K562 (cell line): Measurements from ENCODE around the gene ZFR2. TPM values are rescaled to one million over a fixed set of nuclear protein-coding genes. Genes with fewer than 3 reads are reported as not detected.

Source experiments
- ATAC-seq: fragments of 200-7000 bp; cut with Tn5 transposase; 3 replicates; pipeline ENCODE4 v1.9.1; 2020; ENCODE audit warnings: moderate library complexity
- BruUV-seq: library from RNA; stranded (reverse); fragments of 400-500 nt; replicated peaks from 2 replicates; lab custom pipeline; 2021; lab: Mats Ljungman, UMichigan
- CTCF ChIA-PET: fragments of 300-600 bp; formaldehyde crosslinking; extraction: SDS; loops from one replicate; lab custom pipeline; 2021; ENCODE audit warnings: low intra/inter-chr PET ratio; lab: Yijun Ruan, JAX
- POLR2A ChIA-PET: fragments of 300-600, 350-650 bp; sonication (Branson Sonifier 250); formaldehyde crosslinking; extraction: SDS; loops from one replicate; lab custom pipeline; 2021; ENCODE audit warnings: antibody characterized with exemption, inconsistent platforms; lab: Yijun Ruan, JAX
- DNase-seq, 4 experiments: peaks; one replicate each; pipeline versions ENCODE4 v3.0.0 to v3.0.0-alpha.2; 2011 to 2018; ENCODE audit warnings: low spot score in 3 of 4, mixed read lengths in 3 of 4; ENCODE audit errors: extremely low read depth in 1 of 4
- FAIRE-seq: peaks from 2 replicates; lab custom pipeline; 2011; peaks lifted over from hg19 to GRCh38; lab: Jason Lieb, UNC
- H2AFZ ChIP-seq: 2 replicates; pipeline ENCODE4 v1.6.0; 2011; ENCODE audit warnings: low read depth, low read length, control low read depth, inconsistent platforms
- H3K27ac ChIP-seq: fragments of 200-600 bp; 3 replicates; pipeline ENCODE4 v1.8.0; 2011; ENCODE audit warnings: low read depth, mild to moderate bottlenecking, control low read depth, inconsistent platforms, low read length, moderate library complexity, mixed read lengths; ENCODE audit errors: extremely low read depth
- H3K27me3 ChIP-seq, 2 experiments: fragments of 300-600 bp in 1 of 2; 2 replicates in 1 of 2; 3 replicates in 1 of 2; pipeline versions ENCODE4 v1.6.0 to v1.8.0; 2011; ENCODE audit warnings: inconsistent platforms in 2 of 2, low read length in 2 of 2, mild to moderate bottlenecking in 1 of 2, mixed read lengths in 1 of 2, moderate library complexity in 1 of 2; ENCODE audit not compliant: control insufficient read depth in 2 of 2, insufficient read depth in 2 of 2
- H3K36me3 ChIP-seq: fragments of 300-600 bp; 3 replicates; pipeline ENCODE4 v1.8.0; 2011; ENCODE audit warnings: mild to moderate bottlenecking, low read length, inconsistent platforms; ENCODE audit not compliant: control insufficient read depth, insufficient read depth
- H3K4me1 ChIP-seq, 2 experiments: fragments of 200-600 bp in 1 of 2; replicated peaks in 1 of 2; 2 replicates in 1 of 2; 3 replicates in 1 of 2; pipeline versions ENCODE4 v1.5.1 to v1.8.0; 2011; ENCODE audit warnings: inconsistent platforms in 2 of 2, low read length in 2 of 2, mild to moderate bottlenecking in 1 of 2, mixed read lengths in 1 of 2, moderate library complexity in 1 of 2; ENCODE audit not compliant: control insufficient read depth in 2 of 2, insufficient read depth in 2 of 2
- H3K4me2 ChIP-seq: 2 replicates; pipeline ENCODE4 v1.6.1; 2011; ENCODE audit warnings: low read length, control low read depth, inconsistent platforms, mixed read lengths; ENCODE audit not compliant: insufficient read depth
- H3K4me3 ChIP-seq: fragments of 200-600 bp; sonication (generic), shearing (Covaris generic); 2 replicates; pipeline ENCODE4 v1.5.1; 2016; ENCODE audit warnings: control low read depth, inconsistent platforms
- H3K79me2 ChIP-seq: fragments of 200-600 bp; 3 replicates; pipeline ENCODE4 v1.8.0; 2011; ENCODE audit warnings: low read length, inconsistent platforms; ENCODE audit not compliant: control insufficient read depth, insufficient read depth
- H3K9ac ChIP-seq, 2 experiments: 2 replicates each; pipeline versions ENCODE4 v1.6.0 to v1.6.1; 2011; ENCODE audit warnings: low read depth in 2 of 2, low read length in 2 of 2, control low read depth in 1 of 2, inconsistent platforms in 1 of 2, mild to moderate bottlenecking in 1 of 2, mixed read lengths in 1 of 2; ENCODE audit not compliant: insufficient read depth in 1 of 2
- H3K9me1 ChIP-seq: one replicate; pipeline ENCODE4 v1.6.0; 2011; ENCODE audit warnings: inconsistent platforms, mild to moderate bottlenecking, low read length, moderate library complexity; ENCODE audit not compliant: control insufficient read depth, insufficient read depth
- H3K9me3 ChIP-seq: replicated peaks from 2 replicates; pipeline ENCODE4 v1.5.1; 2011; ENCODE audit warnings: low read depth, low read length, inconsistent platforms; ENCODE audit not compliant: control insufficient read depth, insufficient read depth
- H4K20me1 ChIP-seq: replicated peaks from 2 replicates; pipeline ENCODE4 v1.6.1; 2011; ENCODE audit warnings: low read length, inconsistent platforms, mixed read lengths; ENCODE audit not compliant: control insufficient read depth, insufficient read depth
- KLF1 ChIP-seq: fragments of 450-650 bp; IDR thresholded peaks from 2 replicates; pipeline ENCODE4 v1.6.1; 2016; ENCODE audit warnings: missing genetic modification characterization, missing compliant biosample characterization
- MCM7 ChIP-seq, 2 experiments: fragments of 450-650 bp; IDR thresholded peaks; 2 replicates each; pipeline ENCODE4 v1.6.1; 2016 to 2018
- PHTF2 ChIP-seq: fragments of 250-450 bp; sonication (Bioruptor Pico); IDR thresholded peaks from 2 replicates; pipeline ENCODE4 v1.5.0; 2021; ENCODE audit warnings: mild to moderate bottlenecking
- ZBTB7A ChIP-seq: IDR thresholded peaks from 2 replicates; pipeline ENCODE4 v1.6.1; 2011; ENCODE audit warnings: low read depth, mild to moderate bottlenecking, low read length, moderate library complexity, borderline replicate concordance; ENCODE audit not compliant: control insufficient read depth
- ZC3H8 ChIP-seq: fragments of 450-650 bp; IDR thresholded peaks from 2 replicates; pipeline ENCODE4 v1.6.1; 2017
- WGBS: fragments of 100-300 bp; shearing (Covaris generic); methylation state at CpG from one replicate; pipeline ENCODE4 v1.1.6; 2016; ENCODE audit warnings: low coverage, mixed read lengths; ENCODE audit not compliant: insufficient coverage; ENCODE audit errors: missing lambda C conversion rate; 5-methylcytosine and 5-hydroxymethylcytosine counted together
- in situ Hi-C: fragments of 300-500 bp; cut with MboI; formaldehyde crosslinking; loops from 4 replicates; pipeline ENCODE4 v1.15.0; 2018; ENCODE audit warnings: inconsistent platforms, mixed read lengths
- intact Hi-C: fragments of 100-400 bp; cut with micrococcal nuclease; formaldehyde crosslinking; loops from 2 replicates; pipeline ENCODE4 v1.14.2; 2022
- polyA plus RNA-seq, 8 experiments: library from polyadenylated mRNA; depleted of rRNA in 4 of 8; stranded (reverse) in 5 of 8; unstranded in 3 of 8; fragments of >200 nt; fragmentation: Nextera tagmentation in 2 of 8; fragmentation: Illumina TruSeq in 1 of 8; extraction: Ambion mirVana in 2 of 8; extraction: Trizol in 1 of 8; gene quantifications; 2 replicates each; pipeline versions ENCODE4 v1.2.1 to v1.2.3, GENCODE V29; 2011 to 2014; ENCODE audit warnings: inconsistent platforms in 1 of 8, missing spikeins in 1 of 8
- total RNA-seq, 7 experiments: library from RNA; depleted of rRNA in 6 of 7; stranded (reverse); fragments of >200 nt in 6 of 7; fragmentation: Illumina TruSeq in 2 of 7; extraction: Trizol in 2 of 7; gene quantifications; 2 replicates each; pipeline versions ENCODE4 v1.2.1 to v1.2.3, GENCODE V29; 2011 to 2021; ENCODE audit warnings: low replicate concordance in 1 of 7
- TF ChIP-seq, protein P1 (sequence below), 2 experiments: fragments of 450-650 bp in 1 of 2; sonication (generic) in 1 of 2; formaldehyde crosslinking in 1 of 2; IDR thresholded peaks; 2 replicates each; pipeline versions ENCODE4 v1.7.1 to v1.9.0; 2016 to 2022; ENCODE audit warnings: inconsistent platforms in 1 of 2, mild to moderate bottlenecking in 1 of 2, missing genetic modification reagents in 1 of 2
- TF ChIP-seq, protein P2 (sequence below): fragments of 450-650 bp; formaldehyde crosslinking; IDR thresholded peaks from 2 replicates; pipeline ENCODE4 v1.4.0; 2020; ENCODE audit warnings: mild to moderate bottlenecking
- TF ChIP-seq, protein P3 (sequence below): sonication (generic); formaldehyde crosslinking; IDR thresholded peaks from 2 replicates; pipeline ENCODE4 v1.8.1; 2023; ENCODE audit warnings: mild to moderate bottlenecking, missing genetic modification reagents

The ZFR2 gene
- total and polyA plus RNA-seq, 9 of the 15 experiments (the other 6 are each of a cell fraction or from before 2014, with no cell fraction given), result 0.03 to 0.59 (median 0.07) TPM; not detected in 6

DNA sequence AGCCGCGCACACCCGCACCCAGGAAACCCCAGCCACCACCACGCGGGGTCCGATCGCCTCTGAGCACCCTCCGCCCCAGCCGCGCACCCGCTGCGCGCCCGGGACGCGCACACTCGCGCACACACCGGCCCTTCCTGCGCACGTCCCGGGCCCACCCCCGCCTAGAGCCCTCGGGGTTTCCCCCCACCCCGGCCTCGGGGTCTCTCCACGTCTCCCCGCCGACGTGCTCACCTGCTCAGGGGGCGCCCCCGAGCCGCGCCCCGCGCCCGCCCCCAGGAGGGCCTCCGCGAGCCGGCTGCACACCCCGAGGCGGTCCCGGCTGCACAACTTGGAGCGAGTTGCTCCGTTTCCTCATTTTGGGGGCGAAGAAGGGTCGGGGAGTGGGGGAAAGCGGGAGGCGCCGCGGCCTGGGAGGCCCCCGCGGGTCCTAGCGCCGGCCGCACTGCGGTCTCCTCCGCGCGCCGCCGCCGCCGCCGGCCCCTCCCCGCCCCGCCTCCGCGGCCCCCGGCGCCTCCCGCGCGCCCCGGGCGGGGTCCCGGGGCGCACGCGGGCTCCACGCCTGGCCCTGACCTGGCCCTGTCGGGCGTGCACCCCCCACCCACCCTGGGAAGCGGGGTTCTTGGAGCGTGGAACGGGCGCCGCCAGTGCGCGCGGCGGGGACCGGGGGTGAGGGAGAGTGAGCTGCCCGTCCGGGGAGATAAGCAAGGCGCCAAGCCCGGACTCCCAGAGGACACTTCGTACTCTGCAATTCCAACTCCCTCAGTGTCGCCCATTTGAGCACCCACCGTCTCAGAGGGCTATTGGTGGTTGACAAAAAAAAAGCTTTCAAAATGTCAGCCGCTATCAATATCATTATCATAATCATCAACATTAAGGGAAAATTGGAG is 82.7 kb downstream of the ZFR2 start, which contains the start of gene MATK:
MATK (minus strand) TSS at position 444 of the 887 bp plus-strand sequence. CDS start 1,246 bp downstream, outside the sequence.
- Histone ChIP-seq H2AFZ (peak within 1 kb of the TSS; percentile 85), H3K9me3 (peaks cover 19% of the 10 kb centered on the region), H3K4me3 (peak within 1 kb of the TSS; percentile 97), H3K4me2 (peak within 1 kb of the TSS; percentile 77), H3K4me1 (peaks cover 0 to 36% of the 10 kb centered on the region in 2 experiments; a peak in 2 of 5 replicates), H3K36me3 (peaks cover 28% of the 10 kb centered on the region; the same call in 2 of the 3 replicates), H3K9me1 (no peaks in the 10 kb centered on the region), H4K20me1 (no peaks in the 10 kb centered on the region), H3K27me3 (peaks cover 0 to 9% of the 10 kb centered on the region in 2 experiments; a peak in 1 of 5 replicates), H3K9ac (peak within 1 kb of the TSS; percentile 72 to 97), H3K79me2 (peaks cover 18% of the 10 kb centered on the region), H3K27ac (peak within 1 kb of the TSS; percentile 88)
- CTCF ChIA-PET, result no interaction called here
- DNase-seq (peak; percentile 63 to 87 (median 81)), FAIRE-seq (peak; percentile 73), ATAC-seq (peak; percentile 82)
- no TSS peak for BruUV-seq
- intact Hi-C loops, result loop anchor here (10.0 kb wide), 1 partner anchor 59 kb away; no protein-coding TSS in a partner anchor
- WGBS, result 2% methylated on average over 65 of the region's 101 CpGs
- in situ Hi-C loops, result no loop called here
- POLR2A ChIA-PET, result interaction anchor here (0.7 kb wide), 1 partner anchor 199 kb away, joined by 5 read pairs; no protein-coding TSS in a partner anchor
- no peak for TF ChIP-seq MCM7 (IDR thresholded peaks at IDR 0.05)
- TF ChIP-seq, protein P1, sequence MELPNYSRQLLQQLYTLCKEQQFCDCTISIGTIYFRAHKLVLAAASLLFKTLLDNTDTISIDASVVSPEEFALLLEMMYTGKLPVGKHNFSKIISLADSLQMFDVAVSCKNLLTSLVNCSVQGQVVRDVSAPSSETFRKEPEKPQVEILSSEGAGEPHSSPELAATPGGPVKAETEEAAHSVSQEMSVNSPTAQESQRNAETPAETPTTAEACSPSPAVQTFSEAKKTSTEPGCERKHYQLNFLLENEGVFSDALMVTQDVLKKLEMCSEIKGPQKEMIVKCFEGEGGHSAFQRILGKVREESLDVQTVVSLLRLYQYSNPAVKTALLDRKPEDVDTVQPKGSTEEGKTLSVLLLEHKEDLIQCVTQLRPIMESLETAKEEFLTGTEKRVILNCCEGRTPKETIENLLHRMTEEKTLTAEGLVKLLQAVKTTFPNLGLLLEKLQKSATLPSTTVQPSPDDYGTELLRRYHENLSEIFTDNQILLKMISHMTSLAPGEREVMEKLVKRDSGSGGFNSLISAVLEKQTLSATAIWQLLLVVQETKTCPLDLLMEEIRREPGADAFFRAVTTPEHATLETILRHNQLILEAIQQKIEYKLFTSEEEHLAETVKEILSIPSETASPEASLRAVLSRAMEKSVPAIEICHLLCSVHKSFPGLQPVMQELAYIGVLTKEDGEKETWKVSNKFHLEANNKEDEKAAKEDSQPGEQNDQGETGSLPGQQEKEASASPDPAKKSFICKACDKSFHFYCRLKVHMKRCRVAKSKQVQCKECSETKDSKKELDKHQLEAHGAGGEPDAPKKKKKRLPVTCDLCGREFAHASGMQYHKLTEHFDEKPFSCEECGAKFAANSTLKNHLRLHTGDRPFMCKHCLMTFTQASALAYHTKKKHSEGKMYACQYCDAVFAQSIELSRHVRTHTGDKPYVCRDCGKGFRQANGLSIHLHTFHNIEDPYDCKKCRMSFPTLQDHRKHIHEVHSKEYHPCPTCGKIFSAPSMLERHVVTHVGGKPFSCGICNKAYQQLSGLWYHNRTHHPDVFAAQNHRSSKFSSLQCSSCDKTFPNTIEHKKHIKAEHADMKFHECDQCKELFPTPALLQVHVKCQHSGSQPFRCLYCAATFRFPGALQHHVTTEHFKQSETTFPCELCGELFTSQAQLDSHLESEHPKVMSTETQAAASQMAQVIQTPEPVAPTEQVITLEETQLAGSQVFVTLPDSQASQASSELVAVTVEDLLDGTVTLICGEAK (IDR thresholded peaks at IDR 0.05), result no peak
- TF ChIP-seq, protein P1 (CRISPR knock-in tag; IDR thresholded peaks at IDR 0.05), result no peak
- TF ChIP-seq, protein P2, sequence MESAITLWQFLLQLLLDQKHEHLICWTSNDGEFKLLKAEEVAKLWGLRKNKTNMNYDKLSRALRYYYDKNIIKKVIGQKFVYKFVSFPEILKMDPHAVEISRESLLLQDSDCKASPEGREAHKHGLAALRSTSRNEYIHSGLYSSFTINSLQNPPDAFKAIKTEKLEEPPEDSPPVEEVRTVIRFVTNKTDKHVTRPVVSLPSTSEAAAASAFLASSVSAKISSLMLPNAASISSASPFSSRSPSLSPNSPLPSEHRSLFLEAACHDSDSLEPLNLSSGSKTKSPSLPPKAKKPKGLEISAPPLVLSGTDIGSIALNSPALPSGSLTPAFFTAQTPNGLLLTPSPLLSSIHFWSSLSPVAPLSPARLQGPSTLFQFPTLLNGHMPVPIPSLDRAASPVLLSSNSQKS (CRISPR knock-in tag), result no peak
- TF ChIP-seq PHTF2 (CRISPR knock-in tag), result no peak
- no peak for TF ChIP-seq KLF1
- TF ChIP-seq, protein P3, sequence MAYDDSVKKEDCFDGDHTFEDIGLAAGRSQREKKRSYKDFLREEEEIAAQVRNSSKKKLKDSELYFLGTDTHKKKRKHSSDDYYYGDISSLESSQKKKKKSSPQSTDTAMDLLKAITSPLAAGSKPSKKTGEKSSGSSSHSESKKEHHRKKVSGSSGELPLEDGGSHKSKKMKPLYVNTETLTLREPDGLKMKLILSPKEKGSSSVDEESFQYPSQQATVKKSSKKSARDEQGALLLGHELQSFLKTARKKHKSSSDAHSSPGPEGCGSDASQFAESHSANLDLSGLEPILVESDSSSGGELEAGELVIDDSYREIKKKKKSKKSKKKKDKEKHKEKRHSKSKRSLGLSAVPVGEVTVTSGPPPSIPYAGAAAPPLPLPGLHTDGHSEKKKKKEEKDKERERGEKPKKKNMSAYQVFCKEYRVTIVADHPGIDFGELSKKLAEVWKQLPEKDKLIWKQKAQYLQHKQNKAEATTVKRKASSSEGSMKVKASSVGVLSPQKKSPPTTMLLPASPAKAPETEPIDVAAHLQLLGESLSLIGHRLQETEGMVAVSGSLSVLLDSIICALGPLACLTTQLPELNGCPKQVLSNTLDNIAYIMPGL (CRISPR knock-in tag), result no peak
- TF ChIP-seq ZC3H8, result no peak
- peak; percentile 95 for TF ChIP-seq ZBTB7A
